ENCODE results near the gene EFHD2.
"Not testable (repeated sequence)": the region's sequence is repeated elsewhere in the genome, so short reads cannot be mapped to it uniquely, and the experiment has no call there.

Gene EFHD2

DNA sequence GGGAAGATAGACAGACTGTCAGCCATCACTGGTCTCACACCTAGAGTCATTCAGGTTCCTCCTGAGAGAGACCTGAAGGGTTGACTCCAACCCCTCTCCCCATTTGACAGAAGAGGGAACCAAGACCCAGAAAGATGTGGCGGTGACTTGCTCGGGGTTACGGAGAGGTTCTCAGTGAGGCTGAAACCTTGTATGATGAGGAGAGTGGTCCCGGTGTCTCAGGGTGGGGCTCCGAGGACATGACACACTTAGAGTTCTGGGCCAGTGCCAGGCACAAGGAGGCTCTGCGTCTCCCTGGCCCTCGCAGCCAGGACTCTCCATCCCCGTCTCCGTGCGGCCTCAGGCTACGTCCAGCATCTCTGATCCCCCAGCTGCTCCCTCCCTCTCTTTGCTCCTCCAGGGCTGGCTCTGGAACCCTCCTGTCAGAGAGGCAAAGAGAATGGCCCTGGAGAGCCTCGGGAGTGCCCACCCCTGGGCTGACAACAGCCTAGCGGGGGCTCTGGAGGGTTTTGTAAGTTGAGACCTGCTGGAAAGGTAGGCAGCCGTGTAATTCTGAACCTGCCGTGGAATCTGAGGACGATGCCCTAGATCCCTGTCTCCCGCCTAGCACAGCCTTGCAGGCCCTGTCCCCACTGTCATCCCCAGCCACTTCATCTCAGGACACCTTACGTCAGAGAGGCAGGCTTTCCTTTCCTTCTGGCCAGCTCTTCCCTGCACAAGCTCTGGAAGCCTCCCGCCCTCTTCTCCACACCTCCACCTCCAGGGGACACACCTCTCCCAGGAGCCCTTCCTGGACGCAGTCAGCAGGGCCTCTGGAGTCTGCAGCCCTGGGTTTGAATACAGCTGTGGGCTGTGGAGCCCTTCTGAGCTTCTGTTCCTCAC, 4.1 kb downstream of the EFHD2 start:
- DNase-seq, result no peak

DNA sequence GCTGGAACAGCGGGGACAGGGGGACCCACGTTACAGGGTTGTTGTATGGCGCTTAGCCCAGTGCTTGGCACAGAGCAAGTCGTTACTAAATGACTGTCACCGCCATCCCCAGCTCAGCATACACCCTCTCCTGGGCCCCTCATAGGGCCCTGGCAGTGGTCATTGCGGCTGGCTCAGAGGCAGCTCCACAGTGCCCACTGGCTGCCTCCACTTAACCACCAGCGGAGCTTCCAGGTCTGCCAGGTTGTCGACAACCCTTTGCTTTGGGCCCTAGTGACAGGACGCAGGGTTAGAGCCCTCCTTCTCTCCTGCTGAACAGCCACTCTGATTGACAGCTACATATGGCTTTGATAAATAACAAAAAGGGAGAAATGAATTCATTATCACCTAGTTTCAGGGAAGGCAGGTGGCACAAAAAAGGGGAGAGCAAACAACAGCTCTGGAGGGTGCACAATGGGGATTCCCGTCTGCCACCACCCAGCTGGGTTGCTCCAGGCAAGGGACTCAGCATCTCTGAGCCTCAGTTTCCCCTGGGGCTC, 4.8 kb downstream of the EFHD2 start:
- no peak for DNase-seq

GRCh38 chr1:15417059-15417934, 7.6 kb downstream of the EFHD2 start:
- DNase-seq, result peak; percentile 70 to 73

GRCh38 chr1:15418806-15419515, 9.3 kb downstream of the EFHD2 start:
- no peak for DNase-seq

- DNase-seq, result no peak
Measured at GRCh38 chr1:15420853-15421465, 11.3 kb downstream of the EFHD2 start.

DNA sequence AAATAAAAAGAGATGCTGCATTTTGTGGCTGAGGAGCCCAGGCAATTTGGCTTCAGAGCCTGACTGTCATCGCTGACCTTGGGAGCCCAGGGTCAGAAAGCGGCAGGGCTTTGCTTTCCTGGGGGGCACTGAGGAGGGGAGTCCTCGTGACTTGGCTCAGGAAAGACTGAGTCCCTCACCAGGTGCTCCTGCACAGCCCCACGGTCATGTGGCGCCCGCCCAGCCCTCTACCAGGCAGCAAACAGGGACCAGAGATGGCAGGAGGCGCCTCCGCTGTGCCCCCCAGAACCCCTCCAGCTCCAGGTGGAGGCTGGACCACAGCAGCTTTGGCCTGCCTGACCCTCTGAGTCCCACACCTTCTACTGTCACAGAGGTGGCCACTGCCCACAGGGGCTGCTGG, 13.2 kb downstream of the EFHD2 start:
- DNase-seq, result no peak

DNA sequence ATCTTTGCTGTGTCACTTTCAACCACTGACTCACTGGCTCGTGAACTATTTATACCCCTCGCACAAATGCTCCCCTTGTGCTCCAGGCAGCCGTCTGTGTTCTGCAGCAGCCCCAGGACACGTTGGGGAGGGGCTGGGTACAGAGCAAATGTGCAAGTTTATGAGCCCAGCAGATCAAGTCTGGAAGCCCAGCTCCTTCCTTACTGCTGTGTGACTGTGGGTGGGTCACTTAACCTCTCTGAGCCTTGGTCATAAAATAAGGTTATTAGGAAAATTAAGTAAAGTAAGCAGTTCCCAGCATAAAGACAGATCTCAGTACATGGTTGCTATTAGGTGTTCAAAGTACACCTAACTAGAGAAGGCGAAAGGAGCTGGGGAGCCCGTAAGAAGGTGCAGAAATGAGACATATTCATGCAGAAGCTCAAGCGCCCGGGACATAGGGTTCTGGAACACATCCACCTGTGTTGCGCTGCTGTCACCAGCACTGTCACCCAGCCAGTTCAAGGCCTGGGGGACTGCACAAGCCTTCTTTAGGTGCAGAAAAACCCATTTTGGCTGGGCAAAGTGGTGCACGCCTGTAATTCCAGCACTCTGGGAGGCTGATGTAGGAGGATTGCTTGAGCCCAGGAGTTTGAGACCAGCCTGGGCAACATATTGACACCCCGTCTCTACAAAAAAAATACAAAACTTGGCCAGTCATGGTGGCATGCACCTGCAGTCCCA, 13.8 kb downstream of the EFHD2 start:
- DNase-seq, result no peak

DNA sequence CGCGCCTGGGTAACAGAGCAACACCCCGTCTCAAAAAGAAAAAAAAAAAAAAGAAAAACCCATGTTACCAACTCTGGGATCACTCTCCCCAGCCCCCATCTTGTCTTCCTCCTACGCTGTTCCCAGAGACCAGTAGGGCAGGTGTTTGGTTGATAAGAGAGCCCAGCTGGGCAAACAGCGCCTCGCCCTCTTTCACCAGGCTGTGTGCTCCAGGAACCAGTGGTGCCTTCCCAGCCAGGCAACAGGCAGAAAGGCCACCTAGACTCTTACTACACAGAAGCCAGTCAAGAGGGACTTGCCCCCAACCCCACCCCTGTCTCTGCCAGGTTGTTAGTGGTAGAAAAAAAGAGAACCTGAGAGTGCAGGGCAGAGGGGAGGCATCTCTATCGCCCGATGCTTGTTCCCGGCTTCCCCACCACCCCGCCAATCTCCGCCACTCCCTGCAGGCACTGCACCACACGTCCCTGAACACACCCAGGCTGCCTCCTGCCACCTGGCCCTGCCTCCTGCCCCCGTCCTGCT, 14.5 kb downstream of the EFHD2 start:
- DNase-seq, result no peak

DNA sequence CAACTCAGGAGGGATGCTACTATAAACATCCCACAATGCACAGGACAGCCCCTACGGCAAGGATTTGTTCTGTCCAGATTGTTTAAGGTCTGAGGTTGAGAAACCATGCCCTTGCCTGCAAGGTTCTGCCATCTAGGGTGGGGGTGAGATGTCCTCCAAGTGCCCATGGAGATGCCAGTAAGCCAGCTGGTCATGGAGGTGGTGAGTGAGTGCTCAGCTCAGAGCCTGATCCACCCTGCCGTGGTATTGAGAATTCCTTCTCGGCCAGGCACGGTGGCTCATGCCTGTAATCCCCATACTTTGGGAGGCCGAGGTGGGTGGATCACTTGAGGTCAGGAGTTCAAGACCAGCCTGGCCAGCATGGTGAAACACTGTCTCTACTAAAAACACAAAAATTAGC, 15.3 kb downstream of the EFHD2 start:
- DNase-seq, result no peak

DNA sequence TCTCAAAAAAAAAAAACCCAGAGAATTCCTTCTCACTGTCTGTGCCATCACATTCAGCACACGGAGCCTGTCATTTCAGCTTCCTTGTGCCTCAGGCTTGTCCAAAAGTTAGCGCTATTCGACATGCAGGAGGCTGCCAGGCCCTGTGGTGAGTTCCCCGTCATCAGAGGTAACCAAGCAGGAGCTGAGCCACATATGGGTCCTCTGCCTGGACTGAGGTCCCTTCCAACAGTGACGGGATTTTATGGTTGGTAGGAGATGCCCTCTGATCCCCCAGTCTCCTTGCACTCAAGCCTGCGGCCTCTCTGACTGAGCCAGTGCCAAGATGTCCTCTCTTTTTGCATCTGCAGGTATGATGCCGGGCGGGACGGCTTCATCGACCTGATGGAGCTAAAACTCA, 15.8 kb downstream of the EFHD2 start:
- DNase-seq, result no peak

GRCh38 chr1:15425958-15426357, 16.3 kb downstream of the EFHD2 start:
- no peak for DNase-seq

- no peak for DNase-seq
Measured at GRCh38 chr1:15426492-15427279, 17.0 kb downstream of the EFHD2 start.

- no peak for DNase-seq
Measured at GRCh38 chr1:15427280-15427666, 17.6 kb downstream of the EFHD2 start.

DNA sequence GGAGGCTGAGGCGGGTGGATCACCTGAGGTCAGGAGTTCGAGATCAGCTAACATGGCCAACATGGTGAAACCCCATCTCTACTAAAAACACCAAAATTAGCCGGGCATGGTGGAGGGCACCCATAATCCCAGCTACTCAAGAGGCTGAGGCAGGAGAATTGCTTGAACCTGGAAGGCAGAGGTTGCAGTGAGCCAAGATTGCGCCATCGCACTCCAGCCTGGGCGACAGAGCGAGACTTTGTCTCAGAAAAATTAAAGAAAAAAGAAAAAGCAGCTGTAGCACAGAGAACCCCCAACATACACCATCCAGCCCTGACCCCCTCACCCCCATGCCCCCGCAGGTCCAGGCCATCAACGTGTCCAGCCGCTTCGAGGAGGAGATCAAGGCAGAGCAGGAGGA, 18.6 kb downstream of the EFHD2 start:
- not testable (repeated sequence) for DNase-seq

- no peak for DNase-seq
Measured at GRCh38 chr1:15428815-15429435, 19.2 kb downstream of the EFHD2 start.

GRCh38 chr1:15429701-15430149, 20.0 kb downstream of the EFHD2 start:
- no peak for DNase-seq

- peak; percentile 63 to 80 for DNase-seq
Measured at GRCh38 chr1:15430787-15431570, 21.3 kb downstream of the EFHD2 start.

DNA sequence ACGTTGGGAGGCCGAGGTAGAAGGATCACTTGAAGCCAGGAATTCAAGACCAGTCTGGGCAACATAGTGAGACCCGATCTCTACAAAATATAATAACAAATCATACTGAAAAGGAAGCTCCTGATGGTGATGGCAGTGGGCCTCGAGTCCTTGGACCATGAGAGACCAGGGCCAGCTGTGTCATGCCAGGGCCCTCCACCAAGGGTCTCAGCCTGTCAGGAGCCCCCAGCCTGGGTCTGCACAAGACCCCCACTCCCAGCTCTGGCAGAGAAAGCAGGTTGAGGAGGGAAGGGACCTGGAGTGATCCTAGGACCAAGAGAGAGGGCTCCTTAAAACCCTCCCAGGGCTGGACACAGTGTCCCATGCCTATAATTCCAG, 21.9 kb downstream of the EFHD2 start:
- DNase-seq, result no peak

DNA sequence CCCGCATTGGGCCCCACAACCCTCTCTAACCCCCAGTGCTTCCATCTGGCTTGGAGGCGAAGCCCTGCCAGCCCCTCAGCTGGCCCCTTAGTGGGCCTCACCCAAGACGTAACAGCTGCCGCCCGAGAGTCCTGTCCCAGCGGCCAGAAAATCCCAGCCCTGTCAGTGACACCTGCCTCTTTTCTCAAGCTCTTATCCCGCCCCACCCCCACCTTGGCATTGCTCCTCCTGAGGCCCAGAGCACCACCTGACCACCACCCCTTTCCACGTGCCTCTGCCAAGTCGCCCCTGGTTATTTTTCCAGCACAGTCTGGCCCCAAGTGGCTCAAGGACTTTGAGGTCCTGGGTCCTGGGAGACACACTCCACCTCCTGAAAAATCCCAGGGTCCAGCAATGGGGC, 22.6 kb downstream of the EFHD2 start:
- DNase-seq, result no peak
